ENCODE measurements around the gene BRAT1. TPM values are rescaled to one million over a fixed set of nuclear protein-coding genes. Genes with fewer than 3 reads are reported as not detected.

The BRAT1 gene
- total and polyA plus RNA-seq, 9 donors = 17.8 to 28.5 (median 21.2) TPM

- peak overlapping the region; percentile 60 for H3K27ac ChIP-seq (ENCODE audit: low read length)
- H3K36me3 ChIP-seq (ENCODE audit: control insufficient read depth, insufficient read depth, low read length) = peaks cover 6% of the 10 kb centered on the region
- peaks cover 24% of the 10 kb centered on the region for H3K27me3 ChIP-seq (ENCODE audit: control insufficient read depth, insufficient read depth, low read length)
- H3K4me3 ChIP-seq (ENCODE audit: low read length) = no peak overlapping the region
- peak; percentile 79 for DNase-seq
- H3K9me3 ChIP-seq (replicated peaks; ENCODE audit: control insufficient read depth, low read depth, low read length) = no peaks in the 10 kb centered on the region
- WGBS (ENCODE audit: insufficient coverage) = 9% methylated on average over 3 of the region's 8 CpGs
- peaks cover 85% of the 10 kb centered on the region for H3K4me1 ChIP-seq (ENCODE audit: control insufficient read depth, insufficient read depth, low read length)
Measured at GRCh38 chr7:2517026-2517425, 38.3 kb downstream of the BRAT1 start.

GRCh38 chr7:2516194-2516555 lies 39.1 kb downstream of the BRAT1 start:
- H3K27ac ChIP-seq (ENCODE audit: low read length) = peak overlapping the region; percentile 59
- peaks cover 15% of the 10 kb centered on the region for H3K27me3 ChIP-seq (ENCODE audit: control insufficient read depth, insufficient read depth, low read length)
- DNase-seq = no peak
- H3K4me1 ChIP-seq (ENCODE audit: control insufficient read depth, insufficient read depth, low read length) = peaks cover 86% of the 10 kb centered on the region
- H3K36me3 ChIP-seq (ENCODE audit: control insufficient read depth, insufficient read depth, low read length) = no peaks in the 10 kb centered on the region
- 60% methylated on average over 8 of the region's 8 CpGs for WGBS (ENCODE audit: insufficient coverage)
- H3K9me3 ChIP-seq (replicated peaks; ENCODE audit: control insufficient read depth, low read depth, low read length) = no peaks in the 10 kb centered on the region
- H3K4me3 ChIP-seq (ENCODE audit: low read length) = no peak overlapping the region

GRCh38 chr7:2515424-2516193 lies 39.7 kb downstream of the BRAT1 start:
- Histone ChIP-seq H3K9me3 (replicated peaks; ENCODE audit: control insufficient read depth, low read depth, low read length) (no peaks in the 10 kb centered on the region), H3K27me3 (ENCODE audit: control insufficient read depth, insufficient read depth, low read length) (peaks cover 11% of the 10 kb centered on the region), H3K36me3 (ENCODE audit: control insufficient read depth, insufficient read depth, low read length) (no peaks in the 10 kb centered on the region), H3K27ac (ENCODE audit: low read length) (peak overlapping the region; percentile 59), H3K4me1 (ENCODE audit: control insufficient read depth, insufficient read depth, low read length) (peaks cover 90% of the 10 kb centered on the region), H3K4me3 (ENCODE audit: low read length) (no peak overlapping the region)
- WGBS (ENCODE audit: insufficient coverage) = 84% methylated on average over 13 of the region's 15 CpGs
- DNase-seq = peak; percentile 77

DNA sequence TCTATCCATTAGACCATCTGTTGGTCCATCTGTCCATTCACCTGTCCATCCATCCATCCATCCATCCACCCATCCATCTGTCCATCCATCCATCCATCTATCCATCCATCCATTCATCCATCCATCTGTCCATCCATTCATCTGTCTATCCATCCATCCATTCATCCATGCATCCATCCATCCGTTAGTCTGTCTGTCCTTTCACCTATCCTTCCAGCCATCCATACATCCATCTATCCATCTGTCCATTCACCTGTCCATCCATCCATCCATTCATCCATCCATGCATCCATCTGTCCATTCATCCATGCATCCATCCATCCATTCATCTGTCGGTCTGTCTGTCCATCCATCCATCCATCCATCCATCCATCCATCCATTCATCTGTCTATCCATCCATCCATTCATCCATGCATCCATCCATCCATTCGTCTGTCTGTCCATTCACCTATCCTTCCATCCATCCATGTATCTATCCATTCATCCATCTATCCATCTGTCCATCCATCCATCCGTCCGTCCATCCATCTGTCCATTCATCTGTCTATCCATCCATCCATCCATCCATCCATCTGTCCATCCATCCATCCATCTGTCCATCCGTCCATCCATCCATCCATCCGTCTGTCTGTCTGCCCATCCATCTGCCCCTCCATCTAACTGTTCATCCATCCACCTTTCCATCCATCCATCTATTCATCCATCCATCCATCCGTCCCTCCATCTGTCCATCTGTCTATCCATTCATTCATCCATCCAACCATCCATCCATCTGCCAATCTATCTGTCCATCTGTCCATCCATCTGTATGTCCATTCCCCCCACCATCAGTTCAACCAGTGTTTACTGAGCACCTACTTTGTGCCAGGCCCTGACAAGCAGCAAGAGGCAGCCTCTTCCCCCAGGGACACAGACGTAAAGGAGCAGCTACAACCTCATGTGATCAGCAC lies 40.6 kb downstream of the BRAT1 start:
- Histone ChIP-seq H3K9me3 (replicated peaks; ENCODE audit: control insufficient read depth, low read depth, low read length) (no peaks in the 10 kb centered on the region), H3K27ac (ENCODE audit: low read length) (peak overlapping the region; percentile 42), H3K36me3 (ENCODE audit: control insufficient read depth, insufficient read depth, low read length) (no peaks in the 10 kb centered on the region), H3K4me3 (ENCODE audit: low read length) (no peak overlapping the region), H3K27me3 (ENCODE audit: control insufficient read depth, insufficient read depth, low read length) (peaks cover 8% of the 10 kb centered on the region), H3K4me1 (ENCODE audit: control insufficient read depth, insufficient read depth, low read length) (peaks cover 91% of the 10 kb centered on the region)
- 81% methylated on average over 9 of the region's 9 CpGs for WGBS (ENCODE audit: insufficient coverage)
- DNase-seq = no peak

DNA sequence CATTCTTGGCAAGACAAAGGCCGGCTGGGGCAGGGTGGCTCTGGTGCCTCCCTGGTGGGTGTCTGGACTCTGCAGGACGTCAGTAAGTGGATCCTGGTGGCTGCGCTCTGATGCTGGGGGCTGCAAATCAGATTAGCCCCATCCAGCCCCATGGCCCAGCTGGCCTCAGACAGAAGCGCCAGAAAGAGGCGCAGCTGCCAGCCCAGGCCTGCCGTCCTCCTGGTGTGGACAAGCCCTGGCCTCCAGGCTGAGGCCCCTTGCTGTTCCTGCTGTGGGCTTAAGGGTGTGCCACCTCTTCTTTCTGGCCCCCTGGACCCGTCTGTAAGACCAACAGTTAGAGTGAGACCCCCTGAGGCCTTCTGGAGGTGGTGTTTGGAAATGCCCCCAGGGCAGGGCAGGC lies 41.6 kb downstream of the BRAT1 start:
- 60% methylated on average over 6 of the region's 7 CpGs for WGBS (ENCODE audit: insufficient coverage)
- Histone ChIP-seq H3K36me3 (ENCODE audit: control insufficient read depth, insufficient read depth, low read length) (no peaks in the 10 kb centered on the region), H3K9me3 (replicated peaks; ENCODE audit: control insufficient read depth, low read depth, low read length) (no peaks in the 10 kb centered on the region), H3K27me3 (ENCODE audit: control insufficient read depth, insufficient read depth, low read length) (peaks cover 4% of the 10 kb centered on the region), H3K4me3 (ENCODE audit: low read length) (no peak overlapping the region), H3K27ac (ENCODE audit: low read length) (peak overlapping the region; percentile 47), H3K4me1 (ENCODE audit: control insufficient read depth, insufficient read depth, low read length) (peaks cover 98% of the 10 kb centered on the region)
- peak; percentile 59 for DNase-seq

- H3K27me3 ChIP-seq (ENCODE audit: control insufficient read depth, insufficient read depth, low read length) = peaks cover 7% of the 10 kb centered on the region
- WGBS (ENCODE audit: insufficient coverage) = 72% methylated on average over 2 of the region's 3 CpGs
- H3K4me3 ChIP-seq (ENCODE audit: low read length) = no peak overlapping the region
- H3K36me3 ChIP-seq (ENCODE audit: control insufficient read depth, insufficient read depth, low read length) = no peaks in the 10 kb centered on the region
- no peak overlapping the region for H3K27ac ChIP-seq (ENCODE audit: low read length)
- no peak for DNase-seq
- H3K9me3 ChIP-seq (replicated peaks; ENCODE audit: control insufficient read depth, low read depth, low read length) = no peaks in the 10 kb centered on the region
- peaks cover 98% of the 10 kb centered on the region for H3K4me1 ChIP-seq (ENCODE audit: control insufficient read depth, insufficient read depth, low read length)
Measured at GRCh38 chr7:2512713-2513112, 42.6 kb downstream of the BRAT1 start.

GRCh38 chr7:2512179-2512661 lies 43.1 kb downstream of the BRAT1 start:
- peaks cover 5% of the 10 kb centered on the region for H3K27me3 ChIP-seq (ENCODE audit: control insufficient read depth, insufficient read depth, low read length)
- H3K4me1 ChIP-seq (ENCODE audit: control insufficient read depth, insufficient read depth, low read length) = peaks cover 98% of the 10 kb centered on the region
- 46% methylated on average over 10 of the region's 12 CpGs for WGBS (ENCODE audit: insufficient coverage)
- peak; percentile 76 for DNase-seq
- H3K9me3 ChIP-seq (replicated peaks; ENCODE audit: control insufficient read depth, low read depth, low read length) = no peaks in the 10 kb centered on the region
- no peak overlapping the region for H3K4me3 ChIP-seq (ENCODE audit: low read length)
- no peak overlapping the region for H3K27ac ChIP-seq (ENCODE audit: low read length)
- H3K36me3 ChIP-seq (ENCODE audit: control insufficient read depth, insufficient read depth, low read length) = no peaks in the 10 kb centered on the region

GRCh38 chr7:2511769-2512168 lies 43.6 kb downstream of the BRAT1 start:
- H3K4me3 ChIP-seq (ENCODE audit: low read length) = no peak overlapping the region
- no peaks in the 10 kb centered on the region for H3K36me3 ChIP-seq (ENCODE audit: control insufficient read depth, insufficient read depth, low read length)
- H3K27me3 ChIP-seq (ENCODE audit: control insufficient read depth, insufficient read depth, low read length) = peaks cover 5% of the 10 kb centered on the region
- 45% methylated on average over 12 of the region's 18 CpGs for WGBS (ENCODE audit: insufficient coverage)
- H3K9me3 ChIP-seq (replicated peaks; ENCODE audit: control insufficient read depth, low read depth, low read length) = no peaks in the 10 kb centered on the region
- peaks cover 95% of the 10 kb centered on the region for H3K4me1 ChIP-seq (ENCODE audit: control insufficient read depth, insufficient read depth, low read length)
- DNase-seq = no peak
- H3K27ac ChIP-seq (ENCODE audit: low read length) = no peak overlapping the region

GRCh38 chr7:2510909-2511768 lies 44.2 kb downstream of the BRAT1 start:
- Histone ChIP-seq H3K27ac (ENCODE audit: low read length) (peak overlapping the region; percentile 6), H3K4me1 (ENCODE audit: control insufficient read depth, insufficient read depth, low read length) (peaks cover 89% of the 10 kb centered on the region), H3K27me3 (ENCODE audit: control insufficient read depth, insufficient read depth, low read length) (peaks cover 5% of the 10 kb centered on the region), H3K9me3 (replicated peaks; ENCODE audit: control insufficient read depth, low read depth, low read length) (no peaks in the 10 kb centered on the region), H3K36me3 (ENCODE audit: control insufficient read depth, insufficient read depth, low read length) (no peaks in the 10 kb centered on the region), H3K4me3 (ENCODE audit: low read length) (no peak overlapping the region)
- DNase-seq = no peak
- 50% methylated on average over 15 of the region's 27 CpGs for WGBS (ENCODE audit: insufficient coverage)
